Endodermal cell (in vitro differentiated cells): ENCODE measurements around the gene OR12D1. TPM values are rescaled to one million over a fixed set of nuclear protein-coding genes. Genes with fewer than 3 reads are reported as not detected.

Experiments
- DNase-seq: peaks from one replicate; pipeline ENCODE4 v3.0.0-alpha.2; 2017
- H3K27ac ChIP-seq: 2 replicates; pipeline ENCODE4 v1.5.1; 2013; ENCODE audit warnings: mild to moderate bottlenecking, low read depth, low read length, moderate library complexity
- H3K27me3 ChIP-seq: 2 replicates; pipeline ENCODE4 v1.6.1; 2013; ENCODE audit warnings: mild to moderate bottlenecking, low read length, moderate library complexity; ENCODE audit not compliant: insufficient read depth, control insufficient read depth, poor library complexity, severe bottlenecking
- H3K36me3 ChIP-seq: 2 replicates; pipeline ENCODE4 v1.7.0; 2013; ENCODE audit warnings: mild to moderate bottlenecking, low read length, moderate library complexity; ENCODE audit not compliant: control insufficient read depth, insufficient read depth
- H3K4me1 ChIP-seq: one replicate; pipeline ENCODE4 v1.7.0; 2013; ENCODE audit warnings: low read length; ENCODE audit not compliant: control insufficient read depth, insufficient read depth
- H3K4me3 ChIP-seq: 2 replicates; pipeline ENCODE4 v1.5.1; 2013; ENCODE audit warnings: mild to moderate bottlenecking, low read length, moderate library complexity
- H3K9ac ChIP-seq: 2 replicates; pipeline ENCODE4 v1.6.1; 2013; ENCODE audit warnings: mild to moderate bottlenecking, low read length, moderate library complexity; ENCODE audit not compliant: poor library complexity, severe bottlenecking; ENCODE audit errors: extremely low read depth
- H3K9me3 ChIP-seq: 2 replicates; pipeline ENCODE4 v1.6.1; 2013; ENCODE audit warnings: mild to moderate bottlenecking, low read length, moderate library complexity; ENCODE audit not compliant: control insufficient read depth
- H3K27ac Mint-ChIP-seq: 2 replicates; pipeline ENCODE4 v1.8.0; 2020; ENCODE audit warnings: mixed read lengths
- H3K27me3 Mint-ChIP-seq: 2 replicates; pipeline ENCODE4 v1.8.0; 2021; ENCODE audit warnings: mild to moderate bottlenecking, mixed read lengths; ENCODE audit not compliant: insufficient read depth
- H3K36me3 Mint-ChIP-seq: 2 replicates; pipeline ENCODE4 v1.8.0; 2020; ENCODE audit warnings: low read depth, mixed read lengths
- H3K4me1 Mint-ChIP-seq: 2 replicates; pipeline ENCODE4 v1.8.0; 2020; ENCODE audit warnings: mixed read lengths
- H3K4me3 Mint-ChIP-seq: 2 replicates; pipeline ENCODE4 v1.8.0; 2020; ENCODE audit warnings: mild to moderate bottlenecking, moderate library complexity, mixed read lengths
- H3K9me3 Mint-ChIP-seq: 2 replicates; pipeline ENCODE4 v1.8.0; 2020; ENCODE audit warnings: mild to moderate bottlenecking, mixed read lengths
- WGBS, 2 experiments: methylation state at CpG; one replicate each; pipeline versions ENCODE4 v1.1.5 to v1.1.7; 2013; ENCODE audit warnings: missing lambda C conversion rate in 2 of 2, mixed read lengths in 1 of 2; ENCODE audit not compliant: insufficient coverage in 1 of 2, insufficient read length in 1 of 2; 5-methylcytosine and 5-hydroxymethylcytosine counted together
- long read RNA-seq, 4 experiments: library from polyadenylated mRNA in 2 of 4; library from RNA in 1 of 4; library from capped mRNA in 1 of 4; stranded (forward) in 3 of 4; unstranded in 1 of 4; transcript quantifications; one replicate each; pipeline ENCODE4 v2.0.0, GENCODE V29; 2020 to 2021; ENCODE audit warnings: inconsistent platforms in 1 of 4
- polyA plus RNA-seq, 2 experiments: library from polyadenylated mRNA; stranded (reverse); fragments of 50-300 nt; gene quantifications; one replicate each; pipeline ENCODE4 v1.2.3, GENCODE V29; 2013
- total RNA-seq, 2 donors: library from RNA; stranded (reverse); fragmentation: NEBNext Ultra II Directional in 1 of 2; extraction: Animal tissue kit (Norgen Biotek cat#: 25700) in 1 of 2; gene quantifications; 2 replicates in 1 of 2; 3 replicates in 1 of 2; pipeline ENCODE4 v1.2.1, GENCODE V29; 2021
- TF ChIP-seq, protein P1 (sequence below): fragments of 200-600 bp; sonication (generic); conservative IDR thresholded peaks from 2 replicates; pipeline ENCODE4 v1.5.0; 2021; ENCODE audit warnings: antibody characterized with exemption, mild to moderate bottlenecking

The OR12D1 gene
- not detected for total RNA-seq
- not detected for polyA plus RNA-seq (2013, experiment 1 of 2)
- polyA plus RNA-seq (2013, experiment 2 of 2), result not detected
- long read RNA-seq, experiment 1, result 0 reads
- long read RNA-seq, experiment 2, result 0 reads
- long read RNA-seq, experiment 3, result 0 reads
- long read RNA-seq, experiment 4, result 0 reads

DNA sequence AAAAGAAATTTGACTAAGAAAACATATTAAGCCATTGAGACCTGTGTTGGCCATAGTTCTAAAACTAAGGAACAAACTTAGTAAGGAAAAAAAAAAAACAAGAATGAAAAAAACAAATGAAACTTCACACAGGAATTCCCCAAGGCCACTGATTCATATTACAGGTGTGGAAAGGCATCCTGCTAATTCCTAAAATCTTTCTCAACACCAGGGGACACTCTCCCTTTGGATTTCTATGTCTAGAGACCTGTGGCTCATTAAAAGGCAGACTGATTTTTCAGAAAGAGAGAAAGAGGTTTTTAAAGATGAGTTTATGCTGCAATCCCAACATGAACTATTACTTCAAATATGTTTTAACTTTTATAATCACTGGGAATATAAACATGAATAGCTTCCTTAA, at the start of gene OR12D1:
Gene OR12D1 (plus strand): TSS at position 341 of the 400 bp plus-strand sequence.
- Mint-ChIP-seq H3K9me3 (peaks cover 6% of the 10 kb centered on the region), H3K4me1 (no peaks in the 10 kb centered on the region), H3K4me3 (no peak within 1 kb of the TSS), H3K36me3 (no peaks in the 10 kb centered on the region), H3K27me3 (no peaks in the 10 kb centered on the region), H3K27ac (no peak within 1 kb of the TSS)
- TF ChIP-seq, protein P1, sequence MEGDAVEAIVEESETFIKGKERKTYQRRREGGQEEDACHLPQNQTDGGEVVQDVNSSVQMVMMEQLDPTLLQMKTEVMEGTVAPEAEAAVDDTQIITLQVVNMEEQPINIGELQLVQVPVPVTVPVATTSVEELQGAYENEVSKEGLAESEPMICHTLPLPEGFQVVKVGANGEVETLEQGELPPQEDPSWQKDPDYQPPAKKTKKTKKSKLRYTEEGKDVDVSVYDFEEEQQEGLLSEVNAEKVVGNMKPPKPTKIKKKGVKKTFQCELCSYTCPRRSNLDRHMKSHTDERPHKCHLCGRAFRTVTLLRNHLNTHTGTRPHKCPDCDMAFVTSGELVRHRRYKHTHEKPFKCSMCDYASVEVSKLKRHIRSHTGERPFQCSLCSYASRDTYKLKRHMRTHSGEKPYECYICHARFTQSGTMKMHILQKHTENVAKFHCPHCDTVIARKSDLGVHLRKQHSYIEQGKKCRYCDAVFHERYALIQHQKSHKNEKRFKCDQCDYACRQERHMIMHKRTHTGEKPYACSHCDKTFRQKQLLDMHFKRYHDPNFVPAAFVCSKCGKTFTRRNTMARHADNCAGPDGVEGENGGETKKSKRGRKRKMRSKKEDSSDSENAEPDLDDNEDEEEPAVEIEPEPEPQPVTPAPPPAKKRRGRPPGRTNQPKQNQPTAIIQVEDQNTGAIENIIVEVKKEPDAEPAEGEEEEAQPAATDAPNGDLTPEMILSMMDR, result peak; percentile 69
- Histone ChIP-seq H3K9ac (no peak within 1 kb of the TSS), H3K4me3 (no peak within 1 kb of the TSS), H3K4me1 (no peaks in the 10 kb centered on the region), H3K27ac (no peak within 1 kb of the TSS), H3K9me3 (no peaks in the 10 kb centered on the region), H3K36me3 (no peaks in the 10 kb centered on the region), H3K27me3 (no peaks in the 10 kb centered on the region)
- DNase-seq, result no peak

DNA sequence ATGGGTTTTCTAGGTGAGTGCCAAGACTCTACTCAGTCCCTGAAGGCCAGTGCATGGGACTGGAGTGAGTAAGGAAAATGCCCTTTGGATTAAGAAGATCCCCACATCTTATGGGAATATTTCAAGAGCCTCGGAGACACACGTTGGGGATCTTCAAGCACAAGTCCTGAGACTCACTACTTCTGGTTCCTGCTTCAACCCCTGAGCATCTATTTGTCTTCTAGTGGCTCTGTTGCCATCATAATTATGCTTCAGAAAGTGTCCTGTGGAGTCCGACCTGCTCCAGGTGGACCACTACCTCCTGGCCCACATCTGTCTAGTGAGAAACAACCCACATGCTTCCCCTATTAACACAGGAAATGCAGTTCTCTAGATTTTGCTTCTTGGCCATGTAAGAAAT, 46.0 kb upstream of the OR12D1 start, which contains the start of gene OR5V1:
Gene OR5V1 (minus strand): TSS at position 101 of the 400 bp plus-strand sequence. CDS start 12,670 bp downstream, outside the sequence.
- WGBS, 2 experiments, result 80 to 95% methylated on average over 1 to 3 of the region's 3 CpGs
- H3K9me3 Mint-ChIP-seq, result no peaks in the 10 kb centered on the region

DNA sequence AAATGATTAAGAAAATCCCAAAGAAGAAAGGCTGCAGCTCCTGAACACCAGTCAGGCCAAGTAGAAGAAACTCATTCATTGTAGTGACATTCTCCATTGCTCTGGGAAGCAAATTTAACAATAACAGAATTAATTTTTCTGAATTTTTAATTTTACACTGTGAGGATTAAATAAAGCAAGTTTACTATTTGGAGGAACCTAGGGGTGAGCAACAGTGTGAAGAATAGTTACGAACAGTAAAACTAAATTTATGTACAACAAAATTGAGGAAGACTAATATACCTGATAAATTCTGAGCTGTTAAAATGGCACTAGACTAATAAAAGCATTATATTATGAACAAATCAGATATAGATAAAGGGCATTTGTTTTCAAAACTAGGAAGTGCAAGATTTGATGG, 39.5 kb upstream of the OR12D1 start, which contains the start of gene OR12D3:
Gene OR12D3 (minus strand): TSS at position 101 of the 400 bp plus-strand sequence. CDS start 4 bp downstream, at position 97.
- no peak within 1 kb of the TSS for H3K4me3 ChIP-seq
- Mint-ChIP-seq H3K36me3 (no peaks in the 10 kb centered on the region), H3K27me3 (no peaks in the 10 kb centered on the region), H3K9me3 (no peaks in the 10 kb centered on the region), H3K4me3 (no peak within 1 kb of the TSS), H3K27ac (no peak within 1 kb of the TSS), H3K4me1 (no peaks in the 10 kb centered on the region)
- H3K9ac ChIP-seq, result no peak within 1 kb of the TSS
- DNase-seq, result no peak
- no peaks in the 10 kb centered on the region for H3K27me3 ChIP-seq
- H3K9me3 ChIP-seq, result peaks cover 5% of the 10 kb centered on the region
- H3K36me3 ChIP-seq, result no peaks in the 10 kb centered on the region
- H3K27ac ChIP-seq, result no peak within 1 kb of the TSS
- no CpG with 5 or more reads among the region's 1 CpG for WGBS, 2 experiments
- TF ChIP-seq, protein P1, result no peak
- H3K4me1 ChIP-seq, result no peaks in the 10 kb centered on the region

More for the DNA sequence above, 46.0 kb upstream of the OR12D1 start, which contains the start of gene OR5V1:
- no peaks in the 10 kb centered on the region for H3K36me3 Mint-ChIP-seq
- no peaks in the 10 kb centered on the region for H3K4me1 Mint-ChIP-seq
- H3K4me1 ChIP-seq, result no peaks in the 10 kb centered on the region
- no peak for DNase-seq
- H3K27me3 Mint-ChIP-seq, result no peaks in the 10 kb centered on the region
- TF ChIP-seq, protein P1, result no peak
- no peak within 1 kb of the TSS for H3K27ac ChIP-seq
- H3K4me3 ChIP-seq, result no peak within 1 kb of the TSS
- H3K4me3 Mint-ChIP-seq, result no peak within 1 kb of the TSS
- no peaks in the 10 kb centered on the region for H3K27me3 ChIP-seq
- H3K9me3 ChIP-seq, result peaks cover 5% of the 10 kb centered on the region
- H3K36me3 ChIP-seq, result no peaks in the 10 kb centered on the region
- no peak within 1 kb of the TSS for H3K9ac ChIP-seq
- H3K27ac Mint-ChIP-seq, result no peak within 1 kb of the TSS
